HEK293T (cell line): ENCODE data around the gene HDAC9.

Source experiments
- CTCF ChIA-PET: fragments of 350-600 bp; formaldehyde crosslinking; extraction: SDS; loops from one replicate; lab custom pipeline; 2021; ENCODE audit warnings: antibody characterized with exemption, inconsistent platforms; lab: Yijun Ruan, JAX
- POLR2A ChIA-PET: fragments of 350-600 bp; formaldehyde crosslinking; extraction: SDS; loops from one replicate; lab custom pipeline; 2020; ENCODE audit warnings: antibody characterized with exemption, inconsistent platforms; lab: Yijun Ruan, JAX
- DNase-seq: peaks from one replicate; pipeline ENCODE4 v3.0.0; 2012; ENCODE audit warnings: mixed read lengths; ENCODE audit errors: extremely low spot score
- ARNT ChIP-seq: fragments of 450-650 bp; IDR thresholded peaks from 2 replicates; pipeline ENCODE4 v1.6.1; 2017; ENCODE audit warnings: mild to moderate bottlenecking
- BHLHE40 ChIP-seq: fragments of 450-650 bp; IDR thresholded peaks from 2 replicates; pipeline ENCODE4 v1.6.1; 2016; ENCODE audit warnings: mild to moderate bottlenecking, moderate library complexity, borderline replicate concordance
- CTBP1 ChIP-seq: fragments of 450-650 bp; IDR thresholded peaks from 2 replicates; pipeline ENCODE4 v1.6.1; 2016; ENCODE audit warnings: borderline replicate concordance
- ELF4 ChIP-seq: fragments of 450-650 bp; IDR thresholded peaks from 2 replicates; pipeline ENCODE4 v1.6.1; 2017; ENCODE audit warnings: antibody characterized with exemption
- FOXA1 ChIP-seq: fragments of 450-650 bp; IDR thresholded peaks from 2 replicates; pipeline ENCODE4 v1.6.1; 2016; ENCODE audit warnings: mild to moderate bottlenecking
- FOXK2 ChIP-seq: fragments of 450-650 bp; IDR thresholded peaks from 2 replicates; pipeline ENCODE4 v1.6.1; 2016; ENCODE audit warnings: mild to moderate bottlenecking
- FOXM1 ChIP-seq: fragments of 450-650 bp; IDR thresholded peaks from 2 replicates; pipeline ENCODE4 v1.6.1; 2017; ENCODE audit warnings: mild to moderate bottlenecking, borderline replicate concordance
- HDGF ChIP-seq: fragments of 450-650 bp; IDR thresholded peaks from 2 replicates; pipeline ENCODE4 v1.6.1; 2017; ENCODE audit warnings: antibody characterized with exemption, borderline replicate concordance
- L3MBTL2 ChIP-seq: fragments of 450-650 bp; conservative IDR thresholded peaks from 2 replicates; pipeline ENCODE4 v1.6.1; 2016; ENCODE audit warnings: mild to moderate bottlenecking
- LEF1 ChIP-seq: fragments of 450-650 bp; IDR thresholded peaks from 2 replicates; pipeline ENCODE4 v1.6.1; 2017; ENCODE audit warnings: mild to moderate bottlenecking, borderline replicate concordance
- NFRKB ChIP-seq: fragments of 450-650 bp; IDR thresholded peaks from 2 replicates; pipeline ENCODE4 v1.6.1; 2016; ENCODE audit warnings: mild to moderate bottlenecking, moderate library complexity
- SP1 ChIP-seq: fragments of 450-650 bp; IDR thresholded peaks from 2 replicates; pipeline ENCODE4 v1.6.1; 2017
- SUZ12 ChIP-seq: fragments of 450-650 bp; IDR thresholded peaks from 2 replicates; pipeline ENCODE4 v1.6.1; 2016; ENCODE audit warnings: mild to moderate bottlenecking
- TARDBP ChIP-seq: fragments of 450-650 bp; IDR thresholded peaks from 2 replicates; pipeline ENCODE4 v1.6.1; 2016
- ZNF384 ChIP-seq: fragments of 450-650 bp; IDR thresholded peaks from 2 replicates; pipeline ENCODE4 v1.6.1; 2016
- TF ChIP-seq, protein P1 (sequence below): fragments of 450-650 bp; IDR thresholded peaks from 2 replicates; pipeline ENCODE4 v1.6.1; 2016

HDAC9 gene

DNA sequence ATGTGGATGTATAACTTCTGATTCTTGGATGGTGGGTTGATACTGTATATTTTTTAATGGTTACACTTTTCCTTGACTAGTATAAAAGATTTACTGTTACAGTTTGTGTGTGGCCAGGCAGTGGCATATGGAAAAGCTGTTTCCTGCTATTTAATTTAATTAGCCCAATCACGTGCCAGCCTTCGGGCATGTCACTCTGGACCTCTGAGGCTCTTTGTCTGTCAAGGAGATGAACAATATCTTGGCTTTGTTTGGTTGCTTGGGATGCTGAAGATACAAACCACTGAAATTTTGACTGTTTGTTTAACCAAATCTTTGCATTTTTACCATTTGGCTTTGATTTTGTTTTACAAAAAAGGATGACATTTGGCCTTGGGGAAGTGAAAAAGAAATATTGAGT is 185.0 kb downstream of the HDAC9 start:
- DNase-seq: no peak
- POLR2A ChIA-PET: no interaction called here
- TF ChIP-seq L3MBTL2 (no peak), FOXA1 (no peak), FOXK2 (no peak), TARDBP (no peak), FOXM1 (no peak), NFRKB (no peak), ARNT (no peak), BHLHE40 (no peak), ELF4 (no peak), SUZ12 (no peak), CTBP1 (no peak), SP1 (no peak), ZNF384 (no peak), LEF1 (no peak), HDGF (no peak)
- TF ChIP-seq, protein P1, sequence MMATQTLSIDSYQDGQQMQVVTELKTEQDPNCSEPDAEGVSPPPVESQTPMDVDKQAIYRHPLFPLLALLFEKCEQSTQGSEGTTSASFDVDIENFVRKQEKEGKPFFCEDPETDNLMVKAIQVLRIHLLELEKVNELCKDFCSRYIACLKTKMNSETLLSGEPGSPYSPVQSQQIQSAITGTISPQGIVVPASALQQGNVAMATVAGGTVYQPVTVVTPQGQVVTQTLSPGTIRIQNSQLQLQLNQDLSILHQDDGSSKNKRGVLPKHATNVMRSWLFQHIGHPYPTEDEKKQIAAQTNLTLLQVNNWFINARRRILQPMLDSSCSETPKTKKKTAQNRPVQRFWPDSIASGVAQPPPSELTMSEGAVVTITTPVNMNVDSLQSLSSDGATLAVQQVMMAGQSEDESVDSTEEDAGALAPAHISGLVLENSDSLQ: no peak
- CTCF ChIA-PET: no interaction called here

DNA sequence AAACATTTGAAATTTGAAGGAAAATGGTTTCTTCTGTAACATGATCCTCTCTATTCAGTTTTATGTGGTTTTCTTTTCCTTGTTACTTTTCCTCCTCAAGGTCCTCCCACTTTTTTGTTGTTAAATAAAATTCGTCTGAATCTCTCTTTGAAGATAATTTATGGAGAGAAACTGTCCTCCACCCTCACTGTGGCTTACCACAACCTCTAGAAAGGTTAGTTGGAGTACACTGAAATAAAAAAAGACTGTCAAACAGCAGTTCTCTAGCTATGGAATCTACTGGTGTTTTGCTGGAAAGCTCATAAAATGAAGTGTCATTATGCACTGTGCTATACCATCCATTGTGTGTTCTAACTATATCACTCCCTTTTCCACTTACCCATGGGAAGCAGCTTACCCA is 189.4 kb downstream of the HDAC9 start:
- POLR2A ChIA-PET: no interaction called here
- CTCF ChIA-PET: no interaction called here
- no peak for TF ChIP-seq HDGF
- TF ChIP-seq FOXM1: no peak
- TF ChIP-seq NFRKB: no peak

DNA sequence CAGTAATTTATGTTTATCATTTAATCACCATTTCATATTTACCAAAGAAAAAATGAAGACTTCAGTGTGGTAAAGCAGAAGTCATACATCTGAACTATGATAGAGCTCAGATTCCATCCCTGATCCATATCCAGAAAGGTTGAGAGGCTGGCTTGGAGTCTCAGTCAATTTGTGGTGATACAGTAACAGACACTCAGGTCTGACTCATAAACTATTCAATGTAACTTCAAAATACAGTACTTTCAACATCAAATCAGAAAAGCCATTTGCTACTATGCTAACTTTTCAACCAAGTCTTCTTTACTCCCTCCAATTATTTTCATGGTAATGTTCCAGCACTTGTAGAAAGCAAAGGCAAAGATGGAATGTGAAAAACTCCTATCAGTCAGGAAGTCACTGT is 190.4 kb downstream of the HDAC9 start:
- ChIA-PET CTCF (no interaction called here), POLR2A (no interaction called here)
- TF ChIP-seq BHLHE40 (no peak), NFRKB (no peak), SP1 (no peak), LEF1 (no peak), ZNF384 (no peak), SUZ12 (no peak), FOXK2 (no peak), FOXM1 (no peak), ELF4 (no peak), FOXA1 (no peak), ARNT (no peak), TARDBP (no peak), CTBP1 (no peak)
- TF ChIP-seq, protein P1: no peak
- no peak for DNase-seq

More for the DNA sequence above, 189.4 kb downstream of the HDAC9 start:
- DNase-seq: no peak

DNA sequence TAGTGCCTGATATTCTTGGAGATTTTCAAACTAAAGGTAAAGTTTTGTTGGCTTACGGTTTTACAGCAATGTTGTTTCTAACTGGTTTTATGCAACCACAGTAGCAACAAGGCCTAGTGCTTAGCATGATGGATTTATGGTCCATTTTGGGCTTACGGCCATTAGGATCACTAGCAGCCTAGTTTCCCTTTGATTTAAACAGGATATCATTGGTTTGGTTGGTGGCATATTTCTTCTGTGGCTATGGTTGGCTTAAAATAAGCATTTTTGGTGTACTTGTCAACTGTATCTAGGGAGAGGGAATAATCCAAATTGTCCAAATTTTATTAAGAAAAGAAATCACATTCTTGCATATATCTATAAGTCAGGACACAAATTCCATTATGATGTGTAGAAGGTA is 194.0 kb downstream of the HDAC9 start:
- ChIA-PET CTCF (no interaction called here), POLR2A (no interaction called here)
- no peak for DNase-seq
- no peak for TF ChIP-seq FOXK2
- TF ChIP-seq, protein P1: peak; percentile 51; the same call in 1 of the 2 replicates

DNA sequence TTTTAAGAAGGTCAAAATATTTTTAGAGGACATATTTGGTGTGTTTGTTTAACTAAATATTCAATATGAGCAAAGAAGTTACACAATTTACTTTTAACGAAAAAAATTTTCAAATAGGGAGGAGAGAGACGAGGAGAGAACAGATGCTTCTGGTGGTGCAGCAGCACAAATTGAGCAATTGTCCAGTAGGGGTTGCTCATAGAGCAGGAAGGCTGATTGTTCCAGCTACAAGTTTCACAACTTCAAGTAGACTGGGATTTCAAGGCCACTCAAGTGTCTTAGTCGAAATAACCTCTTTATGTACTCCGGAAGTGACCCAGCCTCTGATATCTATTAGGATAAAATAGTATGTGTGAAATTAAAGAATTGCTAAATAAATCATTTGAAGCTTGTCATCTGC is 197.9 kb downstream of the HDAC9 start:
- peak; percentile 48 for DNase-seq
- ChIA-PET CTCF (no interaction called here), POLR2A (no interaction called here)
- no peak for TF ChIP-seq FOXA1
- TF ChIP-seq FOXM1: no peak
- TF ChIP-seq SP1: no peak
- TF ChIP-seq CTBP1: no peak

DNA sequence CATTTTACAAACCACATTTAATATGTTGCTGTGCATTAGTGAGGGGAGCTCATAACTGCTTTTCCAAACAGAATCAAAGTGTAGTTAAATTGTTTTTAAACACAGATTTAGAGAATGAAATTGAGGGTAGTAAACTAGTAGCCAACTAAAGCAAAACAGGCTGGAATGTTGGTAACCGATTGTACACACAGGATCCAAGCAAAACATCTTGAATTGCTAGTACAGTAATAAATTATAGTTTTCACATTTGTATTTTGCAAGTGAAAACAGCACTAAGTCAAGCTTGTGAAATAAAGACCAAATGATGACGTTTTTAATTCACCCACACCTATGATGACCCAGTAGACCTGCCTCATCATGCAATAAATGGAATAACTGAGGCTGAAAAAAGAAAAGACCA is 198.3 kb downstream of the HDAC9 start:
- CTCF ChIA-PET: no interaction called here
- TF ChIP-seq ELF4: no peak
- POLR2A ChIA-PET: no interaction called here
- no peak for DNase-seq

DNA sequence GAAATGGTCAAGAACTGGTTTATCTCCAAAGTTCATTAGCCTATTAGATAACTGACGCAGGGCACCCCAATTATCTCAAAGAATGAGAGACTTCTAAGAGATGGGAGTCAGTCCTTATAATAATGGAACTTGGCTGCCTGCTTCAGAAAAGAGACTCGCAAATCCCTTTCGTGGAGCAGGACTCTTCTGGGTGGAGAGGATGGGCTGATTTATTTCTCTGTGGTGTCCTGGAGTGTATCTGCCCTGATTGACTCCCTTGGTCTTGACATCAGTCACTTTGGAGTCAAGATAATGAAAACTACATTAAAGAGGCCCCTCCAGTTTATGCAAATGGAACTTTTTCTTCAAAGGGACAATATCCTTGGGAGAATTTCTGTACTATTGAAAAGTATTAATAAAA is 198.9 kb downstream of the HDAC9 start:
- POLR2A ChIA-PET: no interaction called here
- TF ChIP-seq BHLHE40: no peak
- no peak for TF ChIP-seq ARNT
- no peak for TF ChIP-seq FOXK2
- no peak for TF ChIP-seq HDGF
- no peak for TF ChIP-seq L3MBTL2
- TF ChIP-seq FOXA1: no peak
- TF ChIP-seq, protein P1: no peak
- TF ChIP-seq LEF1: no peak
- no peak for TF ChIP-seq FOXM1
- no peak for TF ChIP-seq SP1
- TF ChIP-seq CTBP1: no peak
- no peak for DNase-seq
- CTCF ChIA-PET: no interaction called here
